PC-9 (cell line): ENCODE results near the gene MED27. TPM values are rescaled to one million over a fixed set of nuclear protein-coding genes. Genes with fewer than 3 reads are reported as not detected.

Experiments used
- BruUV-seq: library from RNA; stranded (reverse); fragments of 400-500 nt; replicated peaks from 2 replicates; lab custom pipeline; 2021; lab: Mats Ljungman, UMichigan
- CTCF ChIA-PET: fragments of 300-600 bp; sonication (Branson Sonifier 250); formaldehyde crosslinking; loops from one replicate; lab custom pipeline; 2022; ENCODE audit warnings: antibody characterized with exemption; lab: Charles Lee
- POLR2A ChIA-PET: fragments of 300-600 bp; sonication (Branson Sonifier 250); formaldehyde crosslinking; loops from one replicate; lab custom pipeline; 2022; ENCODE audit warnings: antibody characterized with exemption; ENCODE audit not compliant: unreplicated experiment; lab: Charles Lee
- DNase-seq, 2 experiments: peaks; one replicate each; pipeline versions ENCODE4 v3.0.0 to v3.0.0-alpha.2; 2015 to 2022; ENCODE audit warnings: mixed read lengths in 1 of 2
- H2AFZ ChIP-seq: fragments of 200-600 bp; sonication (generic); 2 replicates; pipeline ENCODE4 v1.8.1; 2017; ENCODE audit warnings: antibody characterized with exemption
- H3F3A ChIP-seq: fragments of 200-600 bp; sonication (generic); 2 replicates; pipeline ENCODE4 v1.8.1; 2017; ENCODE audit warnings: antibody characterized with exemption, mild to moderate bottlenecking, low read depth; ENCODE audit not compliant: insufficient read depth
- H3K27ac ChIP-seq: fragments of 200-600 bp; sonication (generic); 2 replicates; pipeline ENCODE4 v1.6.1; 2016; ENCODE audit warnings: mixed run types
- H3K27me3 ChIP-seq: fragments of 200-600 bp; sonication (generic); 2 replicates; pipeline ENCODE4 v1.6.1; 2016; ENCODE audit warnings: low read depth, mixed run types; ENCODE audit not compliant: insufficient read depth
- H3K36me3 ChIP-seq: fragments of 200-600 bp; sonication (generic); 2 replicates; pipeline ENCODE4 v1.6.1; 2016; ENCODE audit warnings: low read depth, mixed run types
- H3K4me1 ChIP-seq: fragments of 200-600 bp; sonication (generic); replicated peaks from 2 replicates; pipeline ENCODE4 v1.6.1; 2016; ENCODE audit warnings: mixed run types; ENCODE audit not compliant: insufficient read depth
- H3K4me2 ChIP-seq: fragments of 200-600 bp; sonication (generic); 2 replicates; pipeline ENCODE4 v1.6.1; 2017; ENCODE audit warnings: mixed run types
- H3K4me3 ChIP-seq: fragments of 200-600 bp; sonication (generic); 2 replicates; pipeline ENCODE4 v1.6.1; 2016; ENCODE audit warnings: mixed run types
- H3K79me2 ChIP-seq: fragments of 200-600 bp; sonication (generic); 2 replicates; pipeline ENCODE4 v1.6.1; 2017; ENCODE audit warnings: low read depth, mixed run types
- H3K9me2 ChIP-seq: fragments of 200-600 bp; sonication (generic); 2 replicates; pipeline ENCODE4 v1.8.1; 2017; ENCODE audit warnings: mild to moderate bottlenecking; ENCODE audit not compliant: insufficient read depth
- H3K9me3 ChIP-seq: fragments of 200-600 bp; sonication (generic); 2 replicates; pipeline ENCODE4 v1.8.1; 2016; ENCODE audit warnings: low read depth; ENCODE audit not compliant: insufficient read depth
- H4K20me1 ChIP-seq: fragments of 200-600 bp; sonication (generic); 2 replicates; pipeline ENCODE4 v1.8.1; 2017; ENCODE audit not compliant: insufficient read depth
- EZH2 ChIP-seq: fragments of 200-600 bp; sonication (generic); IDR thresholded peaks from 2 replicates; pipeline ENCODE4 v1.8.0; 2017; ENCODE audit warnings: antibody characterized with exemption, low read depth
- intact Hi-C: fragments of 100-400 bp; cut with micrococcal nuclease; formaldehyde crosslinking; loops from one replicate; pipeline ENCODE4 v1.10.0; 2022; ENCODE audit not compliant: unreplicated experiment
- total RNA-seq: library from RNA; stranded (reverse); gene quantifications from 2 replicates; pipeline ENCODE4 v1.2.3, GENCODE V29; 2021
- TF ChIP-seq, protein P1 (sequence below): fragments of 200-600 bp; sonication (generic); conservative IDR thresholded peaks from 2 replicates; pipeline ENCODE4 v1.6.1; 2017; ENCODE audit warnings: mixed run types, antibody characterized with exemption, mild to moderate bottlenecking, moderate library complexity

Gene MED27
- total RNA-seq, 1 experiment from 2014 or later = 31.2 TPM

DNA sequence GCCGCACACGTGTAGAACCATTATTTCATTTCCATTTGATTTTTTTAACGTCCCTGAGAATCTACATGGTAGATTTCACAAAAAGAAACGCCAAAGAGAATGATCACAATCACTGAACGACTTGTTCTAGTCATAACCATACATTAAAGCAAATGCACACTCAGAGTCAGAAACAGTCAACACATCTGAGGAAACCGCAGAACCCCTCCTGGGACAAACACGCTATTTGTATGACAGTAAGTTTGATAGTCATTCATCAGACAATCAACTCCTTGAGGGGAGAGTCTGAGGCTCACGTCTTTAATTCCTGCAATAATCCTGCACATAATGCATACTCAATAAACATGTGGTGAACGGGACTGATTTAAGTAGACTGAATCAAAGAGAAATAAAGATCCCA lies 129.2 kb downstream of the MED27 start:
- Histone ChIP-seq H3K9me2 (no peaks in the 10 kb centered on the region), H3K36me3 (no peaks in the 10 kb centered on the region), H2AFZ (no peak overlapping the region), H3K4me2 (no peak overlapping the region), H3K9me3 (no peaks in the 10 kb centered on the region), H3K27ac (no peak overlapping the region), H3K27me3 (no peaks in the 10 kb centered on the region), H3F3A (no peaks in the 10 kb centered on the region), H3K79me2 (no peaks in the 10 kb centered on the region), H4K20me1 (peaks cover 17% of the 10 kb centered on the region; the same call in 1 of the 2 replicates), H3K4me3 (no peak overlapping the region), H3K4me1 (no peaks in the 10 kb centered on the region)
- ChIA-PET CTCF (no interaction called here), POLR2A (no interaction called here)
- TF ChIP-seq EZH2 = no peak
- TF ChIP-seq, protein P1, sequence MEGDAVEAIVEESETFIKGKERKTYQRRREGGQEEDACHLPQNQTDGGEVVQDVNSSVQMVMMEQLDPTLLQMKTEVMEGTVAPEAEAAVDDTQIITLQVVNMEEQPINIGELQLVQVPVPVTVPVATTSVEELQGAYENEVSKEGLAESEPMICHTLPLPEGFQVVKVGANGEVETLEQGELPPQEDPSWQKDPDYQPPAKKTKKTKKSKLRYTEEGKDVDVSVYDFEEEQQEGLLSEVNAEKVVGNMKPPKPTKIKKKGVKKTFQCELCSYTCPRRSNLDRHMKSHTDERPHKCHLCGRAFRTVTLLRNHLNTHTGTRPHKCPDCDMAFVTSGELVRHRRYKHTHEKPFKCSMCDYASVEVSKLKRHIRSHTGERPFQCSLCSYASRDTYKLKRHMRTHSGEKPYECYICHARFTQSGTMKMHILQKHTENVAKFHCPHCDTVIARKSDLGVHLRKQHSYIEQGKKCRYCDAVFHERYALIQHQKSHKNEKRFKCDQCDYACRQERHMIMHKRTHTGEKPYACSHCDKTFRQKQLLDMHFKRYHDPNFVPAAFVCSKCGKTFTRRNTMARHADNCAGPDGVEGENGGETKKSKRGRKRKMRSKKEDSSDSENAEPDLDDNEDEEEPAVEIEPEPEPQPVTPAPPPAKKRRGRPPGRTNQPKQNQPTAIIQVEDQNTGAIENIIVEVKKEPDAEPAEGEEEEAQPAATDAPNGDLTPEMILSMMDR = no peak
- intact Hi-C loops = no loop called here
- no peak for DNase-seq
- no TSS peak for BruUV-seq

DNA sequence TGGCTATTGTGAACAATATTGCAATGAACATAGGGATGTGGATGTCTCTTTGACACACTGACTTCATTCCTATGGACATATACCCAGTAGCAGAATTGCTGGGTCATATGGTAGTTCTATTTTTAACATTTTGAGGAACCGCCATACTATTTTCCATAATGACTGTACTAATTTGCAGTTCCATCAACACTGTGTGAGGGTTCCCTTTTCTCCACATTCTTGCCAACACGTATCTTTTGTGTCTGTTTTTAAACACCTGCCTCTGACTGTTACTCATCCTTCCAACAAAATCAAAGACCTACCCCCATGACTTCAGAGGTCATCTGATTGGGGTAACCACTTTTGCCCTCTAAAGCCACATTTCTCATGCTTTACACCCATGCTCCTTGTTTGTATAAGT lies 133.5 kb downstream of the MED27 start:
- H3K27ac ChIP-seq = no peak overlapping the region
- TF ChIP-seq, protein P1 = no peak
- no peak for TF ChIP-seq EZH2
- no TSS peak for BruUV-seq
- H3K4me1 ChIP-seq = no peaks in the 10 kb centered on the region
- no peak overlapping the region for H3K4me2 ChIP-seq
- no peaks in the 10 kb centered on the region for H3F3A ChIP-seq
- no peaks in the 10 kb centered on the region for H3K79me2 ChIP-seq
- intact Hi-C loops = no loop called here
- no peak for DNase-seq
- H3K9me3 ChIP-seq = no peaks in the 10 kb centered on the region
- no peaks in the 10 kb centered on the region for H3K27me3 ChIP-seq
- H3K36me3 ChIP-seq = no peaks in the 10 kb centered on the region
- H3K4me3 ChIP-seq = no peak overlapping the region
- H2AFZ ChIP-seq = no peak overlapping the region
- POLR2A ChIA-PET = no interaction called here
- H3K9me2 ChIP-seq = no peaks in the 10 kb centered on the region
- H4K20me1 ChIP-seq = 0 out of 2 replicates have a peak, but pooled peaks cover 6% of the 10 kb centered on the region
- CTCF ChIA-PET = no interaction called here

DNA sequence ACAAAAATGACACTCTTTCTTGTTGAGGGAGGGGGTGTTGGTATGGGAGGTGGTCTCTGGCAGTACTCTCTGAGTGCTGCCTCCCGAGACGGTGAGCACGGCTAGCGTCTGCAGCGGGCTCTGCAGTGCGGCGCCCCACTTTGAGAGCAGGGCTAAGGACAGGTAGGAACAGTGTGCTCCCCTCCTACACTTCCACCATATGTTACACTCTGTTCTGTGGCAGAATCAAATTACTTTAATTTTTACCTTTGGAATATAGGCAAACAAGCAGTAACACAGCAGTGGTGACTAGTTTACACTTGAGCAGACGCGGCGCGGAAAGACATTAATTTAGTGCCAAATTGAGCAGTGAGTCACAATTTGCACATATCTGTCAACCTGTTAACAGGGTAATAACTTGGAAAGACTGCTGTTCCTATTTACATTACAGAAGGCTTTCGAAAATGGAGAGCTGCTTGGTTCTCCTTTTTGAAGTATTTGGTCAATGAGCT lies 136.3 kb downstream of the MED27 start:
- Histone ChIP-seq H3K4me3 (no peak overlapping the region), H3K79me2 (no peaks in the 10 kb centered on the region), H3K4me2 (no peak overlapping the region), H3K4me1 (no peaks in the 10 kb centered on the region), H3F3A (no peaks in the 10 kb centered on the region), H3K36me3 (no peaks in the 10 kb centered on the region), H3K27ac (no peak overlapping the region), H3K27me3 (no peaks in the 10 kb centered on the region), H4K20me1 (0 out of 2 replicates have a peak, but pooled peaks cover 6% of the 10 kb centered on the region), H3K9me2 (no peaks in the 10 kb centered on the region), H3K9me3 (no peaks in the 10 kb centered on the region), H2AFZ (no peak overlapping the region)
- TF ChIP-seq, protein P1 = no peak
- TF ChIP-seq EZH2 = no peak
- DNase-seq = no peak
- CTCF ChIA-PET = no interaction called here
- no TSS peak for BruUV-seq
- intact Hi-C loops = no loop called here
- POLR2A ChIA-PET = no interaction called here
